GM12892 (cell line): ENCODE measurements around the gene CAMK2G.

Experiments
- POLR2A ChIP-seq: IDR thresholded peaks from 2 replicates; pipeline ENCODE4 v1.6.1; 2011; ENCODE audit warnings: low read depth, low read length, control low read depth
- POLR2AphosphoS5 ChIP-seq: IDR thresholded peaks from 2 replicates; pipeline ENCODE4 v1.6.1; 2011; ENCODE audit warnings: low read depth, low read length, control low read depth
- TAF1 ChIP-seq: IDR thresholded peaks from 2 replicates; pipeline ENCODE4 v1.6.1; 2011; ENCODE audit warnings: low read depth, mild to moderate bottlenecking, control low read depth, low read length, borderline replicate concordance

DNA sequence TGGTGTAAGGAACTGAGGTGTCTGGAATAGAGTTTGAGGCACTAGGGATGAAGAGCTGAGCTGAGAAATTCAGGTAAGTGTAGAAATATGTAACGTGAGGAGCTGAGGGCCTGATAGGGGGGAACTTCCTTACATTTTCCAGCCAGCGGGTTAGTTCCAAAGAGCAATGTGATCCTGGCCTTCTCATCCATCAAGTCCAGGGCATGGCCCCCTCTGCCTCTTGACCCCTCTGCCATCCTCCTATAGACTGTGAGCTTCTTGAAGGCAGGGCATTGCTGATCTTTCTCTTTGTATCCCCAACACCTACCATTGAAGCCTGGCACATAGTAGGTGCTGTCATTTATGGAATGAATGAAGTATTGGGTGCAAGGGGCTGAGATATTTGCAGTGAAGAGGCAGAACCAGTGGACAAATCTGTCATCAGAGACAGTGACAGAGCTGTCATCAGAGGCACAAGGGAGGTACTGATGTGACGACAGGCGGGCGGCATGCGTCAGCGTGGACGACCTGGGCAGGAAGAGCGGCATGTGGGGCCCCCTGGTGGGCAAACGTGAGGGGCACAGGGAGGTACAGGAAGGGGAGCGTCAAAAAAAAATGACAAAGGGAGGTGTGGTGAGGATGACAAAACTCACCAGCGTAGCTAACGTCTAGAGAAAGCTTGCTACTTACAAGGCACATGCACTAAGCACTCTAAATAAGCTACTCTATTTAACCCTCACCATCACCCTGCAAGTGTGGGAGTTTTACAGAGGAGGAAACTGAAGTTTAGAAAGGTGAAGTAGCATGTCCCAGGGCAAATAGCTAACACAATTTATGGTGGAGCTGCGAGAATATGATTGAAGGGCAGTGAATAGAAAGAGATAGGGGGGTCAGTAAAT, 5.2 kb upstream of the CAMK2G start:
- TF ChIP-seq TAF1: no peak
- no peak for TF ChIP-seq POLR2A
- no peak for TF ChIP-seq POLR2AphosphoS5
